ENCODE results near the gene CALHM6.

The CALHM6 gene

DNA sequence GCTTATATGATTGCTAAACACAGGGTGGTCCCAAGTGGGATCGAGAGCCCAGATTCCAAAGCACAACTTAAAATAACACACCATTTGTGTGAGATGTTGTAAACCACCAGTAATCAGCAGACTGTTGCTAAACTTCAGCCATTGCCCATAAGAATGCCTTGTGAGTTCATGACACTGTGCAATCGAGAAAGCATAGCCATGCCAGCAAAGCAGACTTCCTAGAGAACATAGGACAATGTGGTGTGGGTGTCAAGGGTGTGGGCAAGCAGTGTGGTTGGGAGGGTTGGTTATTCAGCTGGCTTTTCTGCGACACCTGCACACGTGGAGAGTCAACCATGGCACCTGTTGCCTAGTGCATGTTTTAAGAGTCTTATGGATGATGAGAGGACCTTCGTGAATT lies 16.1 kb upstream of the CALHM6 start:
- no peak for DNase-seq (ENCODE audit: low read depth)

DNA sequence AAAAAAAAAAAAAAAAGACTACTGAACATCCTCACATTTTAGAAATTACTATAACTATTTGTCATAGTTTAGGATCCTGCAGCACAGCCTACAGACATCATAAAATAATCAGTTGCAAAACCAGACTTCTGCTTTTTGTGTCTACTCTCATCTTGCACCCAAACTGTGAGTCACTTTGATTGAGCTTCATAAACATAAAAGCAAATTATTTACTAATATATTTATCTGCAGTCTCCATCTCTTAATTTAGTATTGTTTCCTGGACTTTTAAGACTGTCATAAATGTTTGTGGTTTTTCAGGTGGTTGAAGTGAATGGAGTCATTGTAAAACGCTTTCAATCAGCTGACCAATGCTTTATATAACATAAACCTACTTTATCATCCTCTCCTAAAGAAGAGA lies 14.8 kb upstream of the CALHM6 start:
- DNase-seq (ENCODE audit: low read depth): no peak

DNA sequence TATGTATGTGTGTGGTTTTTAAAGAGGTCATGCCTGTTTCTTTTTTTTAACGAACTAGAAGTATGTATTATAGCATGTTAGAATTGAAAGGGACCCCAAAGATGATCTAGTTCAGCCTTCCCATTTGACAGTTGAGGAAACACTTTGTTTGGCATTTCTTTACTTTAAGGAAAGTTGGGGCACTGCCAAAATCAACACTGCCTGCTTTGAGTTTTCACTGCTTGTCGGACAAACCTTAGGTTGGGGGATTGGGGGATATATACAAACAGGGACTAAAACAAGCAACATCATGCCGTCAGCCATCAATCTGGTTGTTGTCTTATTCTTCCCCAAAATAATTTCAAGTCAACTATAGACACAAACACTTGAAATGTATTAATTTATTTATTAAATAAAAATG lies 14.1 kb upstream of the CALHM6 start:
- DNase-seq (ENCODE audit: low read depth): no peak

DNA sequence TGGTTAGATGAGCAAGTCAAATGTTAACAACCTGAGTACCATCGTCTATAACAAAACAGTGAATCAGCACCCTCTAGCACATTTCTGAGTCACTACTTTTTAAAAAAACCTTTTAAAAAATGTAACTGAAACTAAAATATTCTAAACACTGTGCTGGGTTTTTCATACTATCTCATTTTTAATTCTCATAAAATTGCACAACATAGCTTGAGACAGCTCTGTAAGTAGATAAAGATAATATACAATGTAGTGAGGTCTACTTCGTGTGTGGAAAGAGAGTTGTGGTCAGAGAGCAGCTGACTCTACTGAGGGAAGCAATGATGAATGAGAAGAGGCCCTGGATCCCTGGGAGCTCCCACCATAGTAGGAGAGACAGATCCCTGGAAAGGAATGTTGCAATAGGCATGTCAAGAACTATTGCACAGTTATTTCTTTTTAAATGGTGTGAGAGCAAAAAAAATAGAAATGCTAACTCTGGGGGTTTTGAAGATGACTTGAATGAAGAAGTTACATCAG lies 13.6 kb upstream of the CALHM6 start:
- peak; percentile 66 for DNase-seq (ENCODE audit: low read depth)

DNA sequence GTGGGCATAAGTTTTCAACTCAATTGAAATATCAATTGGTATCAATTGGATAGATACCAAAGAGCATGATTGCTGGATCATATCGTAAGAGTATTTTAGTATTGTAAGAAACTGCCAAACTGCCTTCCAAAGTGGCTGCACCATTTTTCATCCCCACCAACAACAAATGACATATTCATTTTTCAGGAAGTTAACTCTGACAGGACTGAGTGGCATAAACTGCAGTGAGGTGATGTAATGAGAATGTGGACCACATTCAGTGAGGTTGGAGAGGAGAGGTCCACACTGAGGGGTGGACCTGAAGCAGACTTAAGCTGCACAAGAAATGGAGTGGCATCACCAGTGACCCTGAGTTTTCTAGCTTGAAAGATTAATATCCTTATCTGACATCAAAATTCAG lies 11.6 kb upstream of the CALHM6 start:
- no peak for DNase-seq (ENCODE audit: low read depth)

DNA sequence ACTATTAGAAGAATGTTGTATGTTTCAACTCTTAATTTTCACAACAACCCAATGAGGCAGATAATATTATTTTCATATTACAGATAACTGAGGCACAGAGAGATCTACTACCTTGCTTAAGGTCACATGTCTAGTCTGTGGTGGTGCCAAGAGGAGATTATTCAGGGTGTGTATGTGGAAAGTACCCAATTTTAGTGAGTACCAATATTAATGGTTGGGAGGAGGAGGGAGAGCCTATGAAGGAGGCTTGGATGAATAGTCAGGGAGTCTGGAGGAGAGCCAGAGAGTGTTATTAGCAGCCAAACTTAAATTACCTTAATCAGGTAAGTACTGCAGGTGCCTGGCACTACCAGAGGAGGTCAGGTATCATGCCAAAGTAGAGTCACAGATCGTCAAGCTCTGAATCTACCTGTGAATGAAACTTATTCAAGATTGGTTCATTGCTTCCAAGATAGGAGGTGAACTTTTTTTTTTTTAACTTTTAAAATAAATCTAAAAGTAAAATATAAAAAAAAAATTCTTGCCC lies 10.9 kb upstream of the CALHM6 start:
- no peak for DNase-seq (ENCODE audit: low read depth)

DNA sequence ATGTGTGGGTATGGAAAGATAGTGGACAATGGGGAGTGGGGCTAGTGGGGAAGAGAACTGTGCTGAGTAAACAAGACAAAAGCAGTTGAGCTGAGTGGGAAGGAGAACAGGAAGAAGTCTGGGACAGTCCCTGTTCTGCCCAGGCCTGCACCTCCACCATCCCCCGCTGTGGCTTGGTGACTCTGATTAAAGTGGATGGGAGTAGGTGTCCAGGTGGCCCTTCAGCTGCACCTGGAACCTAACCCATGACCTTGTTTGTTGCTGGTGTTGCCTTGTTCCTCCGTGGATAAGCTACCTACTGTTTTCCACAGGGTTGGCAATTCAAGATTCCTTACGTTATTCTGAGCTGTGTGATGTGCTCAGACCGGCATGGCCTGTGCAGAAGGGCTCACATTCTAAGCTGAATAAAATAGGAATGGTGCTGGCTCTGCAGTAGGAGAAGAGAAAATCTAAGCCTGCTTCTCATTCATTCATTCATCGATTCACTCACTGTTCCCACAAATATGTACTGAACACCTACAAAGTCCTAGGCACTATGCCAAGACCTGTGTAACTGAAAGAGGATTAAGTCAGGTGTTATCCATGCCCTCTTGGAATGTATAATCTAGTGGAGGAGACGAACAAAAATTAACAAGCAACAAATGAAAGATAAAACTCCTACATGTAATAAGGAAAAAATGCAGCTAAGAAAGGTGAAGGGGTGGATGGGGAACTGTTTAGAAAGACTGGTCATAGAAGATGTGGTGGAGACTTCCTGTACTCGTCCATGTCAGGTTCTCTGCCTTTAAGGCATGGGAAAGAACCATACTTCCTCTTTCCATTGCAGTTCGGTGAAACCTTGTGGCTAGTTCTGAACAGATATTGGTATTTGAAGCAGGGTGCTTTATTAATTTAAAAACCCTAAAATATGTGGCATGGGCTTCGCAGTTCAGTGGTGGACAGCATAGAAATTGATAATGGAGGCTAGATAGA lies 10.1 kb upstream of the CALHM6 start:
- DNase-seq (ENCODE audit: low read depth): no peak

DNA sequence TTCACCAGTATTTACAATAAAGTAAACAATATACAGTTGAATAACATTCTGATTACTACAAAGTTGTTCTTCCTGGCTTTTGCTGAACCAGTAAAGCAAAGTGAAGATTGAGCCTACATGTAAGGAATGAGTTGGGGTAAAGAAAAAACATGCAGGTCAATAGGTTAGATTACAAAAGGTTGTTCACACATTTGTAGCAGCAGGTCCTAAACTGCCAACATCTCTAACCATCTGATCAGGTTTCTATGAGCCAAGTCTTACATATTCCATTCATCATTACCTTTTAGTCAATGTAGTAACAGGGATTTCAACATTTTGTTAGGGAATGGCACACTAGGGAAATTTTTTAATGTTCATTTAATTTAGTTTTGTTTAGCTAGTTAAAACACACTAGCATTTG lies 9.3 kb upstream of the CALHM6 start:
- DNase-seq (ENCODE audit: low read depth): no peak

DNA sequence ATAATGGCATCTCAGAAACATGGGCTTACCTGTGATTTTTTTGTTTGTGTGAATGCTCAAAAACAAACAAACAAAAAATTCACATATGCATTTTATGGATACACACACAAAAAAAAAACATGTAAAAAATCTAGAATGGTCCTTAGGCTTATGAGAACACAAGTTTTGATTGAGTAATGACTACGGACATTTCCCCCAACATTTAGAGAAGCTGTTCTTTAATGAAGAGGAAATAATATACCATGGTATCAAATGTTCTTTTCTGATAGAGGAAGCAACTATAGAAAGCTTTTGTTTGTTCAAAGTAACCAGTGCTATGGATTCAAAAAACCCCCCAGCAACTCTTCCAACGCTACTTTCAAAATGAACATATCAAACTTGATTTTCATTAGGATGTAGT lies 8.6 kb upstream of the CALHM6 start:
- DNase-seq (ENCODE audit: low read depth): no peak

DNA sequence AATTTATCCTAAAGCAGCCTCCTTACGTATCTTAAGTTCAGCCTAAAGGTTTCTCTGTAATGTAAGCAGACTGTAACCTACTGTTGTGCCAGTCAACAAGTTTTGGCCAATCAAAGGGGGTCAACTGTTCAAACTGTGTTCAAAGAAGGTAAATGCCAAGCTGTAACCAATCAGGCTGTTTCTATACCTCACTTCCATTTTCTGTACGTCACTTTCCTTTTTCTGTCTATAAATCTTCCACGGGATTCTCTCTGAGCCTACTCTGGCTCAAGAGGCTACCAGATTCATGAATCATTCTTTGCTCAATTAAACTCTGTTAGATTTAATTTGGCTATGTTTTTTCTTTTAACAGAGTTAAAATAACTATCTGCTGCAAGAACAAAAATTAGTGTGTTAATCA lies 5.1 kb upstream of the CALHM6 start:
- DNase-seq (ENCODE audit: low read depth): no peak

DNA sequence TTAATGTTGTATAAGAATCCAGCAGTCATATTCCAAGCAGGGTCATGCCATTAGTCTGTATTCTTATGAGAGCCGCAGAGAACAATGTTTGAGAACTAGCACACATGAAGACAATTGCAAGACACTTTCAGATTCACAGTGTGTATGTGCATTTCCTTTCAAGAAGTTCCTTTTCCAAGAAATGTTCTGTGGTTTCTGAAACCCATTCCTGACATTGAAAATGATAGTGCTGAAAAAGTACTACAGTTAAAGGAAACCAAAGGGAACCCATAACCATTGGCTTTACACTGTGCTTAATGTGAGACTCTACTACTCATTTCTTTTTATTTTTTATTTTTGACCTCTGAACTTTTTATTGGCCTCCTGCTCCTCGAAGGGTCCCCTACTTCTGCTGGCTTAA lies 4.2 kb upstream of the CALHM6 start:
- no peak for DNase-seq (ENCODE audit: low read depth)

DNA sequence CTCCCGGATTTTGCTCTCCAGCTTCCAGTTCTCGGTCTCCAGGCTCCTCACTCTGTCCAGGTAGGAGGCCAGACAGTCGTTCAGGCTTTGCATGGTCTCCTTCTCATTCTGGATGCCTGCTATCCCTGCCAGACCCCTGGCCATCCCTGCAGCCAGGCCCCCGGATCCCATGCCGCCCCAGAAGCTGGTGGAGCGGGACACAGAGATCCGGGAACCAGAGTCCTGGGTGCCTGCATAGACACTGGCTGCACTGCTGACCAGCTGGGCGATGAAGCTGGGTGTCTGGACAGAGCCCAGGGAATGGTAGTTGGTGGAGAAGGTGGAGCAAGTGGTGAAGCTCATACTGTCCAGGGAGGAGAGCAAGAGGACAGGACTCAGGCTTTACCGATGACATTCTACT lies 2.9 kb upstream of the CALHM6 start:
- DNase-seq (ENCODE audit: low read depth): no peak

DNA sequence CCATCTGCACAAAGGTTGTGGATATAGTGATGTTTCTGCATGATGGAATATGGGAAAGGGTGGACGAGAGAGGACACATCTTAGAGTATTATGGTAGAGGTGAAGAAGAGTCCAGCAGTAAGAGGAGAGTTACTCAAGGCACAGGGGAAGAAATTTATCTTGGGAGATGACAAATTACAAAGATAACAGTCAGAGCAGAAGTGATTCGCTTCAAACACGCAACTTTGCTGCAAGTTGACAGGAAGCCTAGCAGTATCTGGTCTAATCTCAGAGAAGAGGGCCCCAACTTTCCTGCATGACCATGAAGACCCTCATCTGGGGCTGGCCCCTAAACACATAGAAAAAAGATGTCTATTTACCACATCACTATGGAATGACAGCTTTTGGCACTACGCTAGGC lies 1.2 kb upstream of the CALHM6 start:
- no peak for DNase-seq (ENCODE audit: low read depth)

DNA sequence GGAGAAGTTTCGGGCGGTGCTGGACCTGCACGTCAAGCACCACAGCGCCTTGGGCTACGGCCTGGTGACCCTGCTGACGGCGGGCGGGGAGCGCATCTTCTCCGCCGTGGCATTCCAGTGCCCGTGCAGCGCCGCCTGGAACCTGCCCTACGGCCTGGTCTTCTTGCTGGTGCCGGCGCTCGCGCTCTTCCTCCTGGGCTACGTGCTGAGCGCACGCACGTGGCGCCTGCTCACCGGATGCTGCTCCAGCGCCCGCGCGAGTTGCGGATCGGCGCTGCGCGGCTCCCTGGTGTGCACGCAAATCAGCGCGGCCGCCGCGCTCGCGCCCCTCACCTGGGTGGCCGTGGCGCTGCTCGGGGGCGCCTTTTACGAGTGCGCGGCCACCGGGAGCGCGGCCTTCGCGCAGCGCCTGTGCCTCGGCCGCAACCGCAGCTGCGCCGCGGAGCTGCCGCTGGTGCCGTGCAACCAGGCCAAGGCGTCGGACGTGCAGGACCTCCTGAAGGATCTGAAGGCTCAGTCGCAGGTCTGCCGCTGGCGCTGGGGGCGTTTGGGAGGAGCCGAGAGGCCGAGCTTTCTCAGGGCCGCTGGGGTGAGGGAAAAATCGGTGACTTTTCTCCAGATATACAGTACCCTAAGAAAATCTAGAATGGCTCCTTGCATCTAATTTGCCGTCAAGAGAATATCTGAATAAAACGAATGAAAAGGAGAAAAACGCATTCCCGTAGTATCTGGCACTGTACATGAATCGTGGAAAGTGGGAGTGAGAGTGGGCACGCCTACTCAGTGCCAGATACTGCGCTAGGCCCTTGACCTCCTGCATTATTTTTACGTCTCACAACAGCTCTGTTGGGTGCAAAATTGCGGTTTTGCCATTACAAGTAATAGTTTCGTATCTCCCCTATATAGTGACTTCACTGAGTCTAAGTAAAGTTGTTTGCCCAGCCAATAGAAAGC lies 1.0 kb downstream of the CALHM6 start:
- DNase-seq (ENCODE audit: low read depth): no peak

DNA sequence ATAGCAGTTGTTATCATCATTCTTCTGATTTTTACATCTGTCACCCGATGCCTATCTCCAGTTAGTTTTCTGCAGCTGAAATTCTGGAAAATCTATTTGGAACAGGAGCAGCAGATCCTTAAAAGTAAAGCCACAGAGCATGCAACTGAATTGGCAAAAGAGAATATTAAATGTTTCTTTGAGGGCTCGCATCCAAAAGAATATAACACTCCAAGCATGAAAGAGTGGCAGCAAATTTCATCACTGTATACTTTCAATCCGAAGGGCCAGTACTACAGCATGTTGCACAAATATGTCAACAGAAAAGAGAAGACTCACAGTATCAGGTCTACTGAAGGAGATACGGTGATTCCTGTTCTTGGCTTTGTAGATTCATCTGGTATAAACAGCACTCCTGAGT lies 2.1 kb downstream of the CALHM6 start:
- no peak for DNase-seq (ENCODE audit: low read depth)

DNA sequence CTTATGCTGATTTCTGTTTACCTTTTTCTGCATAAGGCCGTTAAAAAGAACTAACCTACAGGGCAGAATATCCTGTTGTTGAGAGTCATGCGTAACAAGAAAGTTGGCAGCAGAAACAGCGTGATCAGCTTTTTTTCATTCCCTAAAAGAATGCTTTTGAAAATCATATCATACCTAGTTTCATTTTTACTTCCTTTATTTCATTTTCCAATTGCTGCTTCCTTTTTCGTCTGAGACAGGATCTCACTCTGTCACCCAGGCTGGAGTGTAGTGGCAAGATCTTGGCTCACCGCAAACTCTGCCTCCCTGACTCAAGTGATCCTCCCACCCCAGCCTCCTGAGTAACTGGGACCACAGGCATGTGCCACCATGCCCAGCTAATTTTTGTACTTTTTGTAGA lies 4.1 kb downstream of the CALHM6 start:
- no peak for DNase-seq (ENCODE audit: low read depth)

DNA sequence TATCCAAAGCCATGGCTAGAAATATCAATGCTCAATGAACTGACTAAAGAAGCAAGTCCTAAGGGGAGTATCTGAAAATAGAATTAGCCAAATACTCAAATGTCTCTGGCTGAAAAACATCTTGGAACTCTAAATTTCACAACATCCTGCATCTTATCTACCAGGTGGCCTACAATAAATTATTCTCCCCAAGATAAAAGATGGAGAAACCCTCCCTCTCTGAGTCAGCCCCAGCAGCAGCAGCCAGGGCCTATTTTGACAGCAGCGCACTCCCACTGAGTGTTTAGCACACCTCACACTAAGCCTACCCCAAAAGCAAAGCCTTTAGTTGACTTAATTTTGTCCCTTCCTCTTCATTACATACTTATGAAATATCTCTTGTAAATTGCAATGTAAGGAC lies 5.9 kb downstream of the CALHM6 start:
- DNase-seq (ENCODE audit: low read depth): no peak

DNA sequence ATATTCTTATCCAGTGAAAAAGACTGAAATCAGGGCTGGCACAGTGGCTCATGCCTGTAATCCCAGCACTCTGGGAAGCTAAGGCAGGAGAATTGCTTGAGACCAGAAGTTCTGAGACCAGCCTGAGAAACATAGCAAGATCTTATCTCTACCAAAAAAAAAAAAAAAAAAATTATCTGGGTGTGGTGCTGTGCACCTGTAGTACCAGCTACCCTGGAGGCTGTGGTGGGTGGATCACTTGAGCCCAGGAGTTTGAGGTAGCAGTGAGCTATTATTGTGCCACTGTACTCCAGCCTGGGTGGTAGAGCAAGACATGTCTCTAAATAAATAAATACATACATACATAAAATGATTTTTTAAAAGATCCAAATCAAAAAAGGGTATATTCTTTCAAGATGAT lies 6.3 kb downstream of the CALHM6 start:
- DNase-seq (ENCODE audit: low read depth): no peak

DNA sequence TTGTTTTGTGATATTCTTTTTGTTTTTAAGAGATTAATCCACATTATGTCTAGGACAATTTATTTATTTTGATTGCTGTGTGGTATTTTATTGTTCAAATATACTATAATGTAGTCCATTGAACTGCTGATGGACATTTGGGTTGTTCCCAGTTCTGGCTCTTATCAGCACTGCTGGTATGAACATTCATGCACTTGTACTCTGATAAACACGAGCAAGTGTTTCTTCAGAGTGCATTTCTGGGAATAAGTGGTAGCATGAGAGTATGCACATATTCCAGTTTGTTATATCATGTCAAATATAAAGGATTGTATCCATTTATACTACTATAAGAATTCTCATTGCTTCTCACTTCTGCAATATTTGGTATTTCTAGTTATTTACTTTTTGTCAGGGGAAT lies 7.1 kb downstream of the CALHM6 start:
- no peak for DNase-seq (ENCODE audit: low read depth)

DNA sequence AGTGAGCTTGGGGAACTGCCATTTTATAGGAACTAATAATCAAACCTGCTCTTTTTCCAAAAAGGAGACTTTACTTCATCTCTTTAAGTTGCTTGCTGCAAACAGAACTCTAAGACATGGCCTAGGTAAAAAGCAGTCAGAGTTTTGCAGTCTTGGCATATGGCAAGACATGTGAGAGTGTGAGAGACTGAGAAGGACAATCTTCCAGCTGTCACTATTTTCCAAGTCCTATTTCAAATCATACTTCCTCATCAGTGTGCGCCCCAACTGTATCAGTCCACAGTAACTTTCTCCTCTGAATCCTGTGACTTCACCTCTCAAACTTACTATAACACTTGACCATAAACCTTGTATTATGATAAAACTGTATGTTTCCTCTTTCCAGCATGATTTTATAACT lies 10.4 kb downstream of the CALHM6 start:
- DNase-seq (ENCODE audit: low read depth): no peak

DNA sequence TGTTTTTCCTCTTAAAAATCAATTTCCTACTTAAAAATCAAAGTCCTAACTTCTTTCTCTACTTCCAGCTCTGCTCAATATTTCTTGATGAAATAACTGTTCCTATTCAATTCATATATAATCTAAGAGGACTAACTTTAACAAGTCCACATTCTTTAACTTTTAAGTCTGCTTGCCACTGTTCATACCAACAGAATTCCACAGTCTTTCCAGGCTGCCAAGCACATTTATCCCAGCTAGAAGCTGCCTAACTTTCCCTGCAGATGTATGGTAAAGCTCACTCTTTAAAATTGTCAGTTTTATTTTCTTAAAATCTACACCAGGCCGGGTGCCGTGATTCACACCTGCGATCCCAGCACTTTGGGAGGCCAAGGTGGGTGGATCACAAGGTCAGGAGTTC lies 11.5 kb downstream of the CALHM6 start:
- no peak for DNase-seq (ENCODE audit: low read depth)

DNA sequence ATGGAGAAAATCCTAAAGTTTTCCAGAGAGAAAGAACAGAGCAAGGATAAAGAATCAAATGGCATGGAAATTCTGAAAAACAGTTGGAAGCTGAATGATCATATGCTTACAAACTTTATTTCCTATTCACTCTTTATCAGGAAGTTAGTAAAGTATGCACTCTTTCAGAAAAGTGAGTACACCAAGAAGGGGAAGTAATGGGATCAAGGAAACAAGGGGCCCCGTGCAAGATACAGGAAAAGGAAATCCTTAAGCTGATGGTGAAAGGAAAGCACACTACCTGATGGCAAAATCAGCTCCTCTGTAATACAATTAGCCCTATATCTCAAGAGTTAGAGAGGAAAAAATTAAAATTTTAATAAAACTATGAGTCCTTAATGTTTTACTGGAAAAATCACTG lies 14.0 kb downstream of the CALHM6 start:
- DNase-seq (ENCODE audit: low read depth): no peak

Data from fibroblast of the conjunctiva (primary cell).